Measurements from ENCODE around the gene GINS3.

GINS3 gene

DNA sequence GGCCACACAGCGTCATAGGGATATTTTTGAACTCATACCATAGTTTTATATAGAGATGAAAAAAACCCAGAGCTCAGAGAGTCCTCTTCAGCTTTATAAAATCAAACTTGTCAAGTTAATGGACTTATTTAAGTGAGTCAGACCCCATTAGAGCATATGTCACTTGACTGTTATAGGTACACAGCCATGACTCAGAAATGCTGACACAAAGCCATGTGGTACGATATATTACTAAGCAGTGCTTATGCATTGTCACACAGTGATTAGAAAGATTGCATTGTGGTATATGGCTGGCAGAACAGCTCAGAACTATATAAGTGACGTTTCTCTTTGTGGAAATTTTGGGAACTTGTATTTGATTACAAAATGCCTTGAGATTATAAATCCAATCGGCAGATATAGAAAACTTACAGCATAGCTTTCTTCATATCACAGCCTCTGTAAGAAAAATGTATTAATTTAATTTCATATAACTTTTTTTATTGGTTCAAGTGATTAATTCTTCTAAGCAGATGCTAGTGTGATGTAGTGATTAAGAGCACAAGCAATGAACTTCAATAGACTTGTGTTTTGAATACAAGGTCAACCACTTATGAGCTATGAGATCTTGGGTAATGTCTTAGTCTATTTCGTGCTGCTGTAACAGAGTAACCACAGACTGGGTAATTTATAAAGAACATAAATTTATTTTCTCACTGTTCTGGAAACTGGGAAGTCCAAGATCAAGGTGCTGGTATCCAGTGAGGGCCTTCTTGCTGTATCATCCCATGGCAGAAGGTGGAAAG lies 25.8 kb upstream of the GINS3 start:
- H3K27me3 ChIP-seq (ENCODE audit: control insufficient read depth, insufficient read depth, low read length), result no peaks in the 10 kb centered on the region
- H3K36me3 ChIP-seq (ENCODE audit: control insufficient read depth, insufficient read depth, low read length), result no peaks in the 10 kb centered on the region
- H3K4me3 ChIP-seq (ENCODE audit: low read length), result no peak overlapping the region
- no CpG with 5 or more reads among the region's 5 CpGs for WGBS (ENCODE audit: insufficient coverage, insufficient read length)
- H3K27ac ChIP-seq (ENCODE audit: low read length), result no peak overlapping the region
- no peaks in the 10 kb centered on the region for H3K9me3 ChIP-seq (ENCODE audit: control insufficient read depth, insufficient read depth, low read length)
- H3K4me1 ChIP-seq (ENCODE audit: control insufficient read depth, insufficient read depth, low read length), result no peaks in the 10 kb centered on the region
- no peak for DNase-seq (ENCODE audit: low read depth, low spot score)

DNA sequence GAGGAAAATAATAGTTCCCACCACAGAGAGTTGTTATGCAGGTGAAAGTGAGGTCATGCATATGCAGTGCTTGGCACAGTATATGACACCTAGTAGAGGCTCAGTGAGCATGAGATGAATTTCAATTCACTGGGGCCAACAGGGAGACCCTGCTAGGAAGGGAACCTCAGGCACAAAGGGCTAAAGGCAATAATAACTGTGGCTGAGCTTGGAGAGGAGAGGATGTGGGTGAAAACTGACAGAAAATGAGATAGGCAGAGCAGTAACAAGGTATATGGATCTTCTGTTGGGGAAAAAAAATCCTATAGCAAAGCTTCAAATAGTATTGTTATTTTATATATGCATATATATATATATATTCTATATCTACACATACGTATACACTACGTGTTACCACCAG lies 25.0 kb upstream of the GINS3 start:
- no peaks in the 10 kb centered on the region for H3K9me3 ChIP-seq (ENCODE audit: control insufficient read depth, insufficient read depth, low read length)
- H3K27ac ChIP-seq (ENCODE audit: low read length), result no peak overlapping the region
- H3K36me3 ChIP-seq (ENCODE audit: control insufficient read depth, insufficient read depth, low read length), result no peaks in the 10 kb centered on the region
- no CpG with 5 or more reads among the region's 2 CpGs for WGBS (ENCODE audit: insufficient coverage, insufficient read length)
- no peaks in the 10 kb centered on the region for H3K27me3 ChIP-seq (ENCODE audit: control insufficient read depth, insufficient read depth, low read length)
- DNase-seq (ENCODE audit: low read depth, low spot score), result no peak
- no peaks in the 10 kb centered on the region for H3K4me1 ChIP-seq (ENCODE audit: control insufficient read depth, insufficient read depth, low read length)
- H3K4me3 ChIP-seq (ENCODE audit: low read length), result no peak overlapping the region

DNA sequence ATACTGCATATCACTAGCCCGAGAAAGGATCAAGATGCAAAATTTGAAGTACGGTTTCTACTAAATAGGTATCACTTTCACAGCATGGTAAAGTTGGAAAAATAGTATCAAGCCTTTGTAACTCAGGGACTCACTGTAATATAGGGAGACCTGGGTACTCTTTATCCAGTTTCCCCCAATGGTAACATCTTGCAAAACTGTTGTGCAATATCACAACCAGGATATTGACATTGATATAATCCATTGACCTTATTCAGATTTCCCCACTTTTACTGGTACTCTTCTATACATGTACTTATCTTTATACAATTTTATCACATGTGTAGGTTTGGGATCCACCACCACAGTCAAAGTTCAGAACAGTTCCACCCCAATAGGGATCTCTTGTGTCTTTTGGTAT lies 20.4 kb upstream of the GINS3 start:
- no peak for DNase-seq (ENCODE audit: low read depth, low spot score)
- no peak overlapping the region for H3K4me3 ChIP-seq (ENCODE audit: low read length)
- no peaks in the 10 kb centered on the region for H3K9me3 ChIP-seq (ENCODE audit: control insufficient read depth, insufficient read depth, low read length)
- H3K27me3 ChIP-seq (ENCODE audit: control insufficient read depth, insufficient read depth, low read length), result no peaks in the 10 kb centered on the region
- no CpG with 5 or more reads among the region's 2 CpGs for WGBS (ENCODE audit: insufficient coverage, insufficient read length)
- no peaks in the 10 kb centered on the region for H3K4me1 ChIP-seq (ENCODE audit: control insufficient read depth, insufficient read depth, low read length)
- no peak overlapping the region for H3K27ac ChIP-seq (ENCODE audit: low read length)
- H3K36me3 ChIP-seq (ENCODE audit: control insufficient read depth, insufficient read depth, low read length), result no peaks in the 10 kb centered on the region

DNA sequence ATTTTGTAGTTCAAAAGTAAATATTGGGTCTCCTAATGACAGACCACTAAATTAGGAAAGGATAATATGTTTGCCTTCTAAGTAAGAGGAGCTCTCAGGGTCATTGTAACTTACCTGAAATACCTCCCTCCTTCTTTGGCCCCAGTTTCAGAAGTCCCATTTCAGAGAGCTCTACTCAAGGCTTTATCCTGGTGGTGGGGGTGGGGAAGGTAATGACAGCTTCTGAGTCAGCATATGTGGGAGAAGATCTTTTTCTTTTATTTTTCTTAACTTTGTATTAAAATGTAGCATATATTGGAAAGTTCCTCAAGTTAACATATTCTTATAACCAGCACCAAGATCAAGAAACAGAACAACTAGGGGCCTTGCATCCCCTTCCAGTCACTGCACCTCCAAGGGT lies 16.9 kb upstream of the GINS3 start:
- H3K36me3 ChIP-seq (ENCODE audit: control insufficient read depth, insufficient read depth, low read length), result no peaks in the 10 kb centered on the region
- no peak overlapping the region for H3K27ac ChIP-seq (ENCODE audit: low read length)
- no peaks in the 10 kb centered on the region for H3K4me1 ChIP-seq (ENCODE audit: control insufficient read depth, insufficient read depth, low read length)
- H3K9me3 ChIP-seq (ENCODE audit: control insufficient read depth, insufficient read depth, low read length), result no peaks in the 10 kb centered on the region
- DNase-seq (ENCODE audit: low read depth, low spot score), result no peak
- no peak overlapping the region for H3K4me3 ChIP-seq (ENCODE audit: low read length)
- H3K27me3 ChIP-seq (ENCODE audit: control insufficient read depth, insufficient read depth, low read length), result no peaks in the 10 kb centered on the region

DNA sequence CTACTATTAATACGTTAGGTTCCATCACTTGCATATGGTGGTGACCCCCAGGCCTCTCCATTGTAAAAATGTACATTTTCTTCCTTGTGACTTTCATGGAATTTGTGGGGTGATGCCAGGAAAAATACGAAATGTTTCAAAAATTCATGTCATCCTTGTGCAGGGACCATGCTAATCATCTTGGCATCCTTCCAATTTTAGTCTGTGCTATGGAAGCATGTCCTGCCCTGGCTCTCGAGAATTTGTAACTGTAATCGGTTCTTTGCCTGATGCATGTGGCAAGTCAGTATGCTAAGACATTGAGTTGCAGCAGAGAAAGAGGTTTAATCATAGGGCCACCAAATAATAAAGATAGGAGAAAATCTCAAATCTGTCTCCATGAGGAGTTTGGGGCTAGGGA lies 14.3 kb upstream of the GINS3 start:
- Histone ChIP-seq H3K27ac (ENCODE audit: low read length) (no peak overlapping the region), H3K9me3 (ENCODE audit: control insufficient read depth, insufficient read depth, low read length) (no peaks in the 10 kb centered on the region), H3K27me3 (ENCODE audit: control insufficient read depth, insufficient read depth, low read length) (no peaks in the 10 kb centered on the region), H3K4me3 (ENCODE audit: low read length) (no peak overlapping the region), H3K36me3 (ENCODE audit: control insufficient read depth, insufficient read depth, low read length) (no peaks in the 10 kb centered on the region), H3K4me1 (ENCODE audit: control insufficient read depth, insufficient read depth, low read length) (no peaks in the 10 kb centered on the region)
- no peak for DNase-seq (ENCODE audit: low read depth, low spot score)
- no CpG with 5 or more reads among the region's 4 CpGs for WGBS (ENCODE audit: insufficient coverage, insufficient read length)

DNA sequence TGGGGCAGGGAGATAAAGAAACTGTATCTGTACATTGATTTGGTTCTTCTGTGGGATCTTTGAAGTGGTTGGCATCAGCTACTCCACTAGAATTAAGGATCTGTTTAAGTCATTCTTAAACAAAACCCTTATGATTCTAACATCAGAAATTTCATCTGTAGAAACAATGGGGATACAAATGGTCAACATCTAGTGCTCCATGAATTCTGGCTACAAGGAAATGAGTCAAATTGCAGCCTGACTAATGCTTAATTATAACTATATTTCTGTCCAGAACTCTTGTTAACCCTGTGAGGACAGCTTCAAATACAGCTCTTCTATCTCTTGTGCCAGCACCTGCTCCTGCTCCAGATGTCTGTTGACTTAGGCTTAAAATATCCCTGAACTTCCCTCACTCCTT lies 13.9 kb upstream of the GINS3 start:
- DNase-seq (ENCODE audit: low read depth, low spot score), result no peak
- Histone ChIP-seq H3K36me3 (ENCODE audit: control insufficient read depth, insufficient read depth, low read length) (no peaks in the 10 kb centered on the region), H3K4me1 (ENCODE audit: control insufficient read depth, insufficient read depth, low read length) (no peaks in the 10 kb centered on the region)

DNA sequence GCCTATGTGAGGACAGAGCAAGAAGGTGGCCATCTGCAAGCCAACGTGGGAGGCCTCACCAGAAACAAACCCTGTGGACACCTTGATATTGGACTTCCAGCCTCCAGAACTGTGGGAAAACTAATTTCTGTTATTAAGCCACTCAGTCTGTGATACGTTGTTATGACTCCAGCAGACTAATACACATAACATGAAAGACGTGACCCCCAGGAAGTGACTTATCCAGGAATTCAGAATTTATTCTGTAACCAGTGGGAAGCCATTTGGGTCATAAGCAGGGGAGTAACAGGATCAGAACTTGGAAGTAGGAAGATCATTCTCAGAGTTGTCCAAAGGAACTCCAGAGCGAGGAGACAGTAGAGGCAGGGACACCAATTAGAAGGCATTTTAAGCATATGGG lies 12.5 kb upstream of the GINS3 start:
- WGBS (ENCODE audit: insufficient coverage, insufficient read length), result no CpG with 5 or more reads among the region's 4 CpGs
- Histone ChIP-seq H3K4me1 (ENCODE audit: control insufficient read depth, insufficient read depth, low read length) (no peaks in the 10 kb centered on the region), H3K27ac (ENCODE audit: low read length) (no peak overlapping the region), H3K36me3 (ENCODE audit: control insufficient read depth, insufficient read depth, low read length) (no peaks in the 10 kb centered on the region), H3K27me3 (ENCODE audit: control insufficient read depth, insufficient read depth, low read length) (no peaks in the 10 kb centered on the region), H3K4me3 (ENCODE audit: low read length) (no peak overlapping the region), H3K9me3 (ENCODE audit: control insufficient read depth, insufficient read depth, low read length) (no peaks in the 10 kb centered on the region)
- DNase-seq (ENCODE audit: low read depth, low spot score), result no peak

More for the DNA sequence above, 13.9 kb upstream of the GINS3 start:
- no peaks in the 10 kb centered on the region for H3K9me3 ChIP-seq (ENCODE audit: control insufficient read depth, insufficient read depth, low read length)
- no peak overlapping the region for H3K4me3 ChIP-seq (ENCODE audit: low read length)
- no peak overlapping the region for H3K27ac ChIP-seq (ENCODE audit: low read length)
- no peaks in the 10 kb centered on the region for H3K27me3 ChIP-seq (ENCODE audit: control insufficient read depth, insufficient read depth, low read length)

DNA sequence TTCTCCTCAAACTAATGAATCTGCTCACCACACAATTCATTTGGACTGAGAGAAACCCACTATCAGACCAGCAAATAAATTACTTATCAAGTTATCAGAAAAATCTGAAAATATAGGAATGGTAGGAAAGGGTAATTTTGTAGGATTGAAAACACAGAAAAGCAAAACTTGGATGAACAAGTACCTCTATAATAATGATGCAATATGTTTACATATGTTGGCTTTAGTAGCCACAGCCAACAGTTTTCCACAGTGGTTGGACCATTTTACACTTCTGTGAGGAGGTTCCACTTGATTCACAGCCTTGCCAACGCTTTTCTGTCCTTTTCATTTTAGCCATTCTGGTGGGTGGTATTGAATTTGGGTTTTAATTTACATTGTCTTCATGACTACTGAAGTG lies 10.6 kb upstream of the GINS3 start:
- no CpG with 5 or more reads among the region's 1 CpG for WGBS (ENCODE audit: insufficient coverage, insufficient read length)
- H3K27ac ChIP-seq (ENCODE audit: low read length), result no peak overlapping the region
- H3K4me3 ChIP-seq (ENCODE audit: low read length), result no peak overlapping the region
- H3K36me3 ChIP-seq (ENCODE audit: control insufficient read depth, insufficient read depth, low read length), result no peaks in the 10 kb centered on the region
- no peaks in the 10 kb centered on the region for H3K9me3 ChIP-seq (ENCODE audit: control insufficient read depth, insufficient read depth, low read length)
- H3K4me1 ChIP-seq (ENCODE audit: control insufficient read depth, insufficient read depth, low read length), result no peaks in the 10 kb centered on the region
- no peaks in the 10 kb centered on the region for H3K27me3 ChIP-seq (ENCODE audit: control insufficient read depth, insufficient read depth, low read length)
- DNase-seq (ENCODE audit: low read depth, low spot score), result no peak

DNA sequence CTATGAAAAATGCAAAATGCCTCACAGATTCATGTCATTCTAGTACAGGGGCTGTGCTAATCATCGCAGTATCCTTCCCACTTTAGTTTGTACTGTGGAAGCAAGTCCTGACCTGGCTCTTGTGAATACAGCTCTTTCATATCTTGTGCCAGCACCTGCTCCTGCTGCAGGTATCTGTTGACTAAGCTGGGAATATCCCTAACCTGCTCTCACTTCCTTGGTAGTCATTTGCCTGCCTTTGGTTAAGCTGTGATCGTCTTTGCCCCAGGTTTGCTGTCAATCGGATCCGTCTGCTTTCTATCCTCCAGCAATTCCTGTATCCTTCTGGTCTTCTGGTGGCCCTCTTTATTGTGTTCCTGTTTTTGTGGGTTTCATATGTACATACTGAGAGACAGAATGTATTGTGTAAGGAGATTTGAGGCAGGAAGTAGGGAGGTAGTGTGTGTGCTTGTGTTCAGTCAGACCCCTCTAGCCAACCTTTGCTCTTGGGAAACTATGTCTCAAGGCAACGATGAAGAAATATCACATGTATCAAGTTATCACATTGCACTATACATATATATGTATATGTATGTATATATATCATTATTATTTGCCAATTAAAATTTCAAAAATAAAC lies 7.7 kb upstream of the GINS3 start:
- H3K27ac ChIP-seq (ENCODE audit: low read length), result no peak overlapping the region
- H3K4me1 ChIP-seq (ENCODE audit: control insufficient read depth, insufficient read depth, low read length), result no peaks in the 10 kb centered on the region
- no peak for DNase-seq (ENCODE audit: low read depth, low spot score)
- WGBS (ENCODE audit: insufficient coverage, insufficient read length), result no CpG with 5 or more reads among the region's 5 CpGs
- H3K9me3 ChIP-seq (ENCODE audit: control insufficient read depth, insufficient read depth, low read length), result no peaks in the 10 kb centered on the region
- H3K36me3 ChIP-seq (ENCODE audit: control insufficient read depth, insufficient read depth, low read length), result no peaks in the 10 kb centered on the region
- H3K4me3 ChIP-seq (ENCODE audit: low read length), result no peak overlapping the region
- H3K27me3 ChIP-seq (ENCODE audit: control insufficient read depth, insufficient read depth, low read length), result no peaks in the 10 kb centered on the region

DNA sequence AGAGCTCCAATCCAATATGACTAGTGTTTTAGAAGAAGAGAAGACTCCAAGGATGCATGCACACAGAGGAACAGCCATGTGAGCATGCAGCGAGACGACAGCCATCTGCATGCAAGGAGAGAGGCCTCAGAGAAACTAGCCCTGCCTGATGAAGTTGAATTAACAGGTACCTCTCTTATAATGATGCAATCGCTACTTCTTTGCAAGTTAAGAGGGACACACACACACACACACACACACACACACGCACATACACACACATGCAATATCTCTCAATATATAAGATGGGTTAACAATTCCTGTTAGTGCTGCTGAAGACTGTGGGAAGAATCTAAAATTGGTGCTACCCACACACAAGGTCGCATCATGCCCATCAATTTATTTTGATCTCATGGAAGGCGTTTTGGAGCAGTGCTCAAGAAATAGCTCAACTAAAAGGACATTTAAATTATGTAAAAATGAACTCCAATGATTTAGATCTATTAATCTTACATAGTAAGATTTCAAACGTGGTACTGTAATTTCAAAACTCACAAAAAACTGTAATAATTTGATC lies 7.0 kb upstream of the GINS3 start:
- no peak for DNase-seq (ENCODE audit: low read depth, low spot score)
- Histone ChIP-seq H3K4me3 (ENCODE audit: low read length) (no peak overlapping the region), H3K9me3 (ENCODE audit: control insufficient read depth, insufficient read depth, low read length) (no peaks in the 10 kb centered on the region), H3K27ac (ENCODE audit: low read length) (no peak overlapping the region), H3K27me3 (ENCODE audit: control insufficient read depth, insufficient read depth, low read length) (no peaks in the 10 kb centered on the region), H3K4me1 (ENCODE audit: control insufficient read depth, insufficient read depth, low read length) (no peaks in the 10 kb centered on the region), H3K36me3 (ENCODE audit: control insufficient read depth, insufficient read depth, low read length) (no peaks in the 10 kb centered on the region)
- no CpG with 5 or more reads among the region's 7 CpGs for WGBS (ENCODE audit: insufficient coverage, insufficient read length)

DNA sequence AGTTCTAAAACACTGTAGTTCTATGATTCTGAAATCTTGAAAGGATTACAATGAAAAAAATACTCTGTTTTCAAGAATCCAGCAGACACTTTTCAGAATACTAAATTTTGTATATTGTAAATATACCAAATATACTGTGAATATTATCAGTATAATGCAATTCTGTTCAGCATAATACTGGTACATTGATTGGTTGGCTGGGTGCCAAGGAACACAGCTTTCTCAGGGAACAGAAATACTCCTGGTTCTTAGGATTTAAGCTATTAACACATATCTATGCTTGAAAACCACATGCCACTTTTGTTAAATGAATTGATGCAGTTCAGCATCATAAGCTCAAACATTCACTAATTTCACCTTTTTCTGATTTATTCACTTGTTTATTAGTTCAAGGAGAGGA lies 2.5 kb upstream of the GINS3 start:
- Histone ChIP-seq H3K9me3 (ENCODE audit: control insufficient read depth, insufficient read depth, low read length) (no peaks in the 10 kb centered on the region), H3K36me3 (ENCODE audit: control insufficient read depth, insufficient read depth, low read length) (no peaks in the 10 kb centered on the region), H3K4me1 (ENCODE audit: control insufficient read depth, insufficient read depth, low read length) (no peaks in the 10 kb centered on the region), H3K27ac (ENCODE audit: low read length) (no peak overlapping the region), H3K4me3 (ENCODE audit: low read length) (no peak overlapping the region), H3K27me3 (ENCODE audit: control insufficient read depth, insufficient read depth, low read length) (no peaks in the 10 kb centered on the region)
- no peak for DNase-seq (ENCODE audit: low read depth, low spot score)
